ENCODE measurements around the gene MAP7D2. TPM values are rescaled to one million over a fixed set of nuclear protein-coding genes. Genes with fewer than 3 reads are reported as not detected.
A peak's percentile ranks its signal among the peaks of the same experiment; 100 is the strongest.

The MAP7D2 gene
- total and polyA plus RNA-seq, 9 of the 15 experiments (the other 6 are each of a cell fraction or from before 2014, with no cell fraction given): 0.01 to 0.04 (median 0.03) TPM; not detected in 4

DNA sequence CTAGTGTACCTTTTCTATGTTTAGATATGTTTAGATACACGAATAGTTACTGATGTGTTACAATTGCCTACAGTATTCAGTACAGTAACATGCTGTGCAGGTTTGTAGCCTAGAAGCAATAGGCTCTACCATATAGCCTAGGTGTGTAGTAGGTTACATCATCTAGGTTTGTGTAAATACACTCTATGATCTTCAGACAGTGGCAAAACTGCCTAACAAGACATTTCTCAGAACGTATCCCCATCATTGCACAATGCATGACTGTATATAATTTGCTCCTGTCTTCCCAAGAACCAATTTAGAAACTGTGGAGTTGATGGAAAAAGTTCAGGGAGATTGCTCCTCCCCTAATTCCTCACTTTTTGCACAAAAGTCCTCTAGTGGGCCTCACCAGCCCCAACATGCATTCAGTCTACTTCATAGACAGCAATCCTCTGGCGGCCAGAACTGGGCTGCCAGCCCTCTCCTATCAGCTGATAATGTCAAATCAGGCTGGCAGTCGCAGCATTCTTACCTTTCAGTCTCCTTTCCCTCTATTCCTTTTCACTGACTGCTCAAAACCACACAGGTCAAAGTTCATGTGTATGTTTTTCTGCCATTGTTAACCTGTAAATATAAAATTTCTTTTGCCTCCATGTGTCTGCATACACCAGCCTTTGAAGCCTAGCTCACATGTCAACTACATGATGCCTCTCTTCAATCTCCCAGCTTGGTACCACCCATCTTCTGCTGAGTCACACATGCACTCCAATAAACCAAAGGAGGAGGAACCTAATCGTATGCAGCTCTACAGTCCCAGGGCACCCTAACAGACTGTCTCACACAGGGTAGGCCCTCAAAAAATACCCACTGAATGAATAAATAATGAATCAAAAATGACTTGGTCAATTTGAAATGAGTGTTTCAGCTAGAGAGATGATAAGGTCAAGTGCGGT lies 157.9 kb downstream of the MAP7D2 start:
- WGBS (ENCODE audit: insufficient coverage, low coverage, missing lambda C conversion rate): 41% methylated on average over 6 of the region's 6 CpGs
- Histone ChIP-seq H3K9me3 (replicated peaks; ENCODE audit: control insufficient read depth, insufficient read depth, low read depth, low read length) (no peaks in the 10 kb centered on the region), H4K20me1 (replicated peaks; ENCODE audit: control insufficient read depth, insufficient read depth, low read length) (no peaks in the 10 kb centered on the region), H3K27ac (ENCODE audit: extremely low read depth, low read depth, low read length) (no peak overlapping the region), H3K4me2 (ENCODE audit: insufficient read depth, low read length) (no peak overlapping the region), H3K79me2 (ENCODE audit: control insufficient read depth, insufficient read depth, low read length) (no peaks in the 10 kb centered on the region), H3K4me3 (no peak overlapping the region), H3K27me3 (ENCODE audit: control insufficient read depth in 2 of 2, insufficient read depth in 2 of 2, low read length in 2 of 2) (no peaks in the 10 kb centered on the region), H3K36me3 (ENCODE audit: control insufficient read depth, insufficient read depth, low read length) (no peaks in the 10 kb centered on the region), H3K9me1 (ENCODE audit: control insufficient read depth, insufficient read depth, low read length) (no peaks in the 10 kb centered on the region), H3K9ac (ENCODE audit: insufficient read depth in 1 of 2, low read depth in 2 of 2, low read length in 2 of 2) (no peak overlapping the region), H2AFZ (ENCODE audit: low read depth, low read length) (no peak overlapping the region), H3K4me1 (replicated peaks in 1 of 2; ENCODE audit: control insufficient read depth in 2 of 2, insufficient read depth in 2 of 2, low read length in 2 of 2) (no peaks in the 10 kb centered on the region)
- peak in 1 of 4 experiments; percentile 1 for DNase-seq (ENCODE audit: extremely low read depth in 1 of 4, low spot score in 3 of 4)
- no peak for FAIRE-seq
- ATAC-seq: no peak
- POLR2A ChIA-PET: no interaction called here
- no TSS peak for BruUV-seq (replicated peaks)
- intact Hi-C loops (cut with micrococcal nuclease) (no loop called here), in situ Hi-C loops (cut with MboI) (no loop called here)
- CTCF ChIA-PET (ENCODE audit: low intra/inter-chr PET ratio): no interaction called here
- TF ChIP-seq NFE2 (IDR thresholded peaks at IDR 0.05; ENCODE audit: low read depth) (peak; percentile 52; the same call in 1 of the 2 replicates), MED1 (CRISPR knock-in tag; IDR thresholded peaks at IDR 0.05; ENCODE audit: borderline replicate concordance) (no peak), ARHGAP35 (IDR thresholded peaks at IDR 0.05; ENCODE audit: partially characterized antibody) (no peak), FOS (IDR thresholded peaks at IDR 0.05; ENCODE audit: extremely low read depth, insufficient read length) (no peak), ZNF707 (CRISPR knock-in tag; conservative IDR thresholded peaks at IDR 0.05) (no peak), MAFG (tag; conservative IDR thresholded peaks at IDR 0.05) (0 out of 2 replicates have a peak, but pooled peaks have one; percentile 10)
- TF ChIP-seq, protein P1, sequence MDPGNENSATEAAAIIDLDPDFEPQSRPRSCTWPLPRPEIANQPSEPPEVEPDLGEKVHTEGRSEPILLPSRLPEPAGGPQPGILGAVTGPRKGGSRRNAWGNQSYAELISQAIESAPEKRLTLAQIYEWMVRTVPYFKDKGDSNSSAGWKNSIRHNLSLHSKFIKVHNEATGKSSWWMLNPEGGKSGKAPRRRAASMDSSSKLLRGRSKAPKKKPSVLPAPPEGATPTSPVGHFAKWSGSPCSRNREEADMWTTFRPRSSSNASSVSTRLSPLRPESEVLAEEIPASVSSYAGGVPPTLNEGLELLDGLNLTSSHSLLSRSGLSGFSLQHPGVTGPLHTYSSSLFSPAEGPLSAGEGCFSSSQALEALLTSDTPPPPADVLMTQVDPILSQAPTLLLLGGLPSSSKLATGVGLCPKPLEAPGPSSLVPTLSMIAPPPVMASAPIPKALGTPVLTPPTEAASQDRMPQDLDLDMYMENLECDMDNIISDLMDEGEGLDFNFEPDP (CRISPR knock-in tag; IDR thresholded peaks at IDR 0.05): no peak
